ENCODE measurements around the gene PSAT1. TPM values are rescaled to one million over a fixed set of nuclear protein-coding genes. Genes with fewer than 3 reads are reported as not detected.
A peak's percentile ranks its signal among the peaks of the same experiment; 100 is the strongest.

PSAT1 gene
- total RNA-seq, 2 donors from 2014 or later, result 2.0 to 12.6 TPM

- no peak for DNase-seq
- ATAC-seq, result no peak
- intact Hi-C loops (cut with DNase I, micrococcal nuclease), result no loop called here
Observed at GRCh38 chr9:78354989-78355388, 58.1 kb downstream of the PSAT1 start.

DNA sequence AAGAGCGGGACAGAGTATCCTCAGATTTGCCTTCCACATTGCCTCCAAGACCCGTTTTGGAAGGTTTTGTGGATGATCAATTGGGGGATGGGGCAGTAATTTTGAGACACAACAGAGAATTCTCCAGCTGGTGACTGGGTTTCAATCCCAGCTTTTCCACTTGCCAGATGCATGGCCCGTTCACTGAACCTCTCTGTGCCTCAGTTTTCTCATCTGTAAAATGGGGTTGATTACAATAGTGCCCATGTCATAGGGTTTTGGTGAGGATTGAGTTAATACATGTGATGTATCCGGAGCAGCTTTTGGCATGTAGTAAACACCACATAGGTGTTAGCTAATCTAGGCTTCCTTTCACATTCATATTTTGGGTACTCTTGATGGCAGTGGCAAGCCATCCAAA, 59.7 kb downstream of the PSAT1 start:
- DNase-seq (no peak), ATAC-seq (no peak)
- intact Hi-C loops (cut with DNase I, micrococcal nuclease), result no loop called here

DNA sequence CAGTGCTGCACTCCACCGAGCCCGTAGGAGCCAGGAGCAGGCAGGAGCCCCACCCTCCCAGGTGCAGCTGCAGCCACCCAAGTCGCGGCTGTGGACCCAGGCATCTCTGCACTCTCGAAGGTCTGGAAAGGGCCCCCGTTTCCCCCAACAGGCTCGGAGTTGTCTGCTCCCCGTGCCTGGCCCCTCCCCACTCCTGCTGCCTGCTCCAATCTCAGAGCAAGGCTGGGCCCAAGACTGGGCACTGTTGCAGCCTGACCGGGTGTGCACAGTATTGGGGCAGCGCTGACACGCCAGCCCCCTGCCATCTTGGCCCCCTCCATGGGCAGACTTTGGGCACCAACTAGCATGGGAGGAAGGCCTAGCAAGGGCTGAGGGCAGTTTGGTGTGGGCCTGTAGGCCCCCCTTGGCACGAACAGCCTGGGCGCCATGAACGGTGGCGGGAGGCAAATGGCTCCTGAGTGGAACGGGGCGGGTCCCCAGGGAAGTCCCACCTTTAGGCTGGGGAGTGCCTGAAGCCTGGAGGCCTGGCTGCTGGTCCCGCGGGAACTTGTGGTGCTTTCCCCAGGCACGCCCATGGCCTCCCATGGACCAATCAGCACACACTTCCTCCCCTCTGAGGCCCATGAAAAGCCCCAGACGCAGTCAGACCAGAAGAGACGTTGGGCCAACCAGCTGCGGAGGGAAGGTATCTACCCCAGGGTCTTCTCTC, 60.4 kb downstream of the PSAT1 start:
- ATAC-seq (no peak), DNase-seq (no peak)
- intact Hi-C loops (cut with DNase I, micrococcal nuclease), result no loop called here

- ATAC-seq (no peak), DNase-seq (no peak)
- intact Hi-C loops (cut with DNase I, micrococcal nuclease), result no loop called here
Observed at GRCh38 chr9:78358329-78359051, 61.6 kb downstream of the PSAT1 start.

GRCh38 chr9:78363221-78363620, 66.3 kb downstream of the PSAT1 start:
- peak in 1 of 2 donors; percentile 48 for DNase-seq
- intact Hi-C loops (cut with DNase I, micrococcal nuclease), result no loop called here
- peak; percentile 85 for ATAC-seq

DNA sequence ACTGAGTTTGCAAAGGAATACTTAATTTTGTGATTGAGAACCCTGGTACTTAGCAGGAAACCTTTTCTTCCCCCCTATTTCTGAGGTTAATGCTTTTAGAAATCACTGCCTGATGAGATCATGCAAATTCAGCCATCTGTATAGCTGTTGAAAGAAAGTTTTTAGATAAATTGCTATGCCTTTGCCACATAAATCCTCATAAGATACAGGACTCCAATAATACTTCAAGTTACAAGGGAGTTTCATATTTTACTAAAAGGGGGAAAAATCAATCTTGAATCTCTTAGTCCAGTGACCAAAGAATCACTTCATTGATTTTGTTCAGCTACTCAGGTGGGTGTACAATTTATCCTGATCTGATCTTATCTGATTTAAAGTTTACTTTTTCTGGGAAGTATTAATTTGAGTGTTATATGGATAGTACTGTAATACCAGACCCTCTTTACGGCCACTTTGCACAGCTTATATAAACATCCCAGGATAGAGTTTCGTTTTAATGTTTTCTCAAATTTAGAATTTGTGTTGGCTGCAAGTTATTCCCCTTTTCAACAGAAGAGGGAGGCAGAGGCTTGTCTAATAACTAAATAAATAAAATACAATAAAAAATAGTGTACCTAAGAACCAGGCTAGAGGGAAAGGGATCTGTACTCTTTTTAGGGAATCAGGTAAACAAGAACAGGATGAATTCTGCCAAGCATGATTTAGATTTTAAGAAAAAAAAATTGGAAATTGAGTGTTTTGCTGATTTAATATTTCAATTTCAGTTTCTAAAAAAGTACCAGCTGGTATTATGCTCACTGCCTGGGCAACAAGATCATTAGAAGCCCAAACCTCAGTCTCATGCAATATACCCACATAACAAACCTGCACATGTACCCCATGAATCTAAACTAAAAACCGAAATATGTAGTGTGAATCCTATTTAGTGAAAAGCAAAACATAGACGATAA, 69.1 kb downstream of the PSAT1 start:
- ATAC-seq (no peak), DNase-seq (no peak)
- intact Hi-C loops (cut with DNase I, micrococcal nuclease), result loop anchor here in 1 of 2 donors (5.0 kb wide), 1 partner anchor 104 kb away; no protein-coding TSS in a partner anchor

DNA sequence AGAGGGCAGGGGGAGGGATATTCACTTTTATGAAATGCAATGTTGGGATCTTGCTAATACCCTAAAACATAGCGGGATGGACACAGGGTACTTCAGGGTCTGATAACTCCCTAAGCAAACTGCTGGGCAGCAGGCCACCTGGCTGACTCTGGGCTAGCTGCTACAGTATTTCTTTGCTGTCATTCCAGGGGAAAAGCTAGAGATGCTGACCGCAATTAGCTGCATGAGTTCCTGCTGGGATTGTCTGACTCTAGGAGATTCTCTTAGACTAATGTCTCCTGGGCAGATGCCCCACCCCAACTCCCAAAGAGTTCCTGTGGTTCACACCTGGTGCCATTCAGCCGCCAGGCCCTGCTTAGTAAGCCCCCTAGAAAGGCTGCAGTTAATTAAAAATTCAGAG, 69.9 kb downstream of the PSAT1 start:
- no peak for ATAC-seq
- intact Hi-C loops (cut with DNase I, micrococcal nuclease), result loop anchor here in 1 of 2 donors (5.0 kb wide), 1 partner anchor 105 kb away; no protein-coding TSS in a partner anchor
- DNase-seq, result no peak

DNA sequence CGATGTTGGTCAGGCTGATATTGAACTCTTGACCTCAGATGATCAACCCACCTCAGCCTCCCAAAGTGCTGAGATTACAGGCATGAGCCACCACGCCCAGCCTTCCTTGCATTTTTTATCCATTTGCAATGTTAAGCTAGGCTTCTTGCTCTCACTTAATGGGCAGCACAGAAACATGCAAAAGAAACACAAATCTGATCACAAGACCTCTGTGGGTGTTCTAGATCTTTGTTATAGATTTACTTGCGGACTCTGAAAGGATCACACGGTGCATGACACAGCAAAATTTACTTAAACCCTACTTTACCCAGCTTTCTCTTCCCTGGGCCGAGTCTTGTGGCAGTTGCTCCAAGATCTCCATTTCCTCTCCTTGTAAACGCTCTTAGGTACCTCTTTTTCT, 71.3 kb downstream of the PSAT1 start:
- intact Hi-C loops (cut with DNase I, micrococcal nuclease), result loop anchor here in 1 of 2 donors (5.0 kb wide), 1 partner anchor 106 kb away; no protein-coding TSS in a partner anchor
- DNase-seq (no peak), ATAC-seq (no peak)

DNA sequence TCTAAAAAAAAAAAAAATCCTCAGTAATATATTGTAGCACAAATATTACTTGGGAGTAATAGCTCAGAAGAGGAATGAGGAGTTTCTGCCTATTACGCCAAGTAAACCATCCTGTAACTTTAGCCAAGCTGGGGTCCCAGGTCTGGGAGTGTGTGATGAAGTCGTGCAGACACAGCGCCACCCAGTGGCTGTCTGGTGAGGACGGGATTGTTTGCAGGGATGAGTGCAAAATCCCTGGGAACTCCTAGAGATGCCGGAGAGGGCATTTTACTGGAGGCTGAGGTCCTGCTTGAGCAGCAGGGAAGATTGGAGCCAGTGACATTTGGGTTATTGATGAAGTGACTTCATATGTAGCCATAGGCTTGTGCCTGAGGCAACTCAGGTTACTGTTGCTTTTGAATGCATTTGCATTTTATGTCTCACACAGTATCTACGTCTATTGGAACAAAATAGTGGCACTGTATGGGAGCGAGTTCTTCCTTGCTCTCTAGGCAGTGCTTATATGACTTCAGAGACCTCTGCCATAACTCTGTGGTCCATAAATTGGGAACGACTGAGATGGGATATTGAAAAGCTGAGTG, 72.8 kb downstream of the PSAT1 start:
- intact Hi-C loops (cut with DNase I, micrococcal nuclease), result loop anchor here in 1 of 2 donors (5.0 kb wide), 1 partner anchor 107 kb away; no protein-coding TSS in a partner anchor
- peak; percentile 81 for ATAC-seq

DNA sequence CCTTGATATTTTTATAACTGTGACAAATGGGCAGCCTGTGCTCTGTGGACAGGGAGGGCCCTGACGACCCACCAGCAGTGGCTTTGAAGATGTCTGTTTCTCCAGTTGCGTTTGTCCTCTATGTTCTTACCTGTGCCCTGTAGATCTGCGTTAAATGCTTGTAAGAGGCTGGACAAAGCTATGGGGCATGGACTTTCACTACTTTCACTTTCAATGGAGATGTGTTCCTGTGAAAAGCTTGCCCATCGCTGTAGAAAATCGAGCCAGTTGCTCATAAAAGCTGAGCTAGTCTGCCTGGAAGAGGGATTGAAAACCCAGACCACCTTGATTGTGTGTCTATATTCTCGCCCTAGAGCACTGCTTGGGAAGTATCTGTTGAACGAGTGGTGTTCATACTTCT, 74.1 kb downstream of the PSAT1 start:
- intact Hi-C loops (cut with DNase I, micrococcal nuclease), result no loop called here
- no peak for DNase-seq
- ATAC-seq, result peak; percentile 52

More for the DNA sequence above, 72.8 kb downstream of the PSAT1 start:
- peak; percentile 53 to 81 for DNase-seq

GRCh38 chr9:78371981-78372380, 75.1 kb downstream of the PSAT1 start:
- no peak for ATAC-seq
- intact Hi-C loops (cut with DNase I, micrococcal nuclease), result no loop called here
- DNase-seq, result no peak

Other genes with a start within 250 kb of the PSAT1 start
- 10 to 100 TPM in 1 of 2 donors, 1 to 10 TPM in 1; 7.9 to 11.1 TPM for gene CEP78, start 61.0 kb upstream of the PSAT1 start, total RNA-seq

All from left colon (tissue), 2 donors.